Measurements from ENCODE around the gene ARHGAP28.

DNA sequence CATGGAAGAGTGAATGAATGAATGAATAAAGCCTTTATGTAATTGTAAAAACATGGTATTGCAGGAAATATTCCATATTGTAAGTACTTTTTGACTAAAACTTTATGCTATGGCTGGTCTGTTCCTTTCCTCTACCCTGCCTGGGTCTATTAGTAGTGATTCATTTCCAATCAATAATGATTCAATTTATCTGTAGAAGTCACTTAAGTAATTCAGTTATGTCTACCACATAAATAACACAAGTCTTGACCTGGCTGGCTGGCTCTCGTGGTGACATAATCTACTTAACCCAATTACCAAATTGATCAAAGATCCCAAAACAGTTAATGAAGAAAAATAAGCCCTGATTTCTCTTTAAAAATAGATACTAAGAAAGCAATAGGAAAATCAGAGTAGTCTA, 7.8 kb upstream of the ARHGAP28 start:
- TF ChIP-seq POLR2A (IDR thresholded peaks at IDR 0.05) (no peak), CTCF (IDR thresholded peaks at IDR 0.05) (no peak), POLR2AphosphoS5 (IDR thresholded peaks at IDR 0.05; ENCODE audit: insufficient read depth in 1 of 2, low read depth in 1 of 2) (no peak)

All from vagina (tissue), 2 donors.